Lung (tissue), 12 donors: ENCODE data around the gene SPTBN1. TPM values are rescaled to one million over a fixed set of nuclear protein-coding genes. Genes with fewer than 3 reads are reported as not detected.

Source experiments
- ATAC-seq: fragments of 200-7000 bp; cut with Tn5 transposase; one replicate; pipeline ENCODE4 v1.9.1; 2020; ENCODE audit warnings: moderate number of reproducible peaks; ENCODE audit not compliant: insufficient read depth, low FRiP score
- DNase-seq, 3 donors: peaks; one replicate each; pipeline ENCODE4 v3.0.0-alpha.2; 2013 to 2017
- H3K27ac ChIP-seq, 2 donors: one replicate each; pipeline ENCODE4 v1.5.1; 2013; ENCODE audit warnings: mild to moderate bottlenecking in 2 of 2, moderate library complexity in 2 of 2, control low read depth in 1 of 2, inconsistent platforms in 1 of 2, low read depth in 1 of 2, low read length in 1 of 2
- H3K27me3 ChIP-seq, 3 donors: one replicate each; pipeline ENCODE4 v1.5.1; 2013; ENCODE audit warnings: low read length in 2 of 3; ENCODE audit not compliant: control insufficient read depth in 3 of 3, insufficient read depth in 3 of 3
- H3K36me3 ChIP-seq, 4 donors: one replicate each; pipeline ENCODE4 v1.5.1; 2013; ENCODE audit warnings: low read length in 4 of 4, mild to moderate bottlenecking in 1 of 4, moderate library complexity in 1 of 4; ENCODE audit not compliant: control insufficient read depth in 4 of 4, insufficient read depth in 4 of 4
- H3K4me1 ChIP-seq, 5 donors: one replicate each; pipeline ENCODE4 v1.5.1; 2013; ENCODE audit warnings: low read length in 5 of 5, mild to moderate bottlenecking in 2 of 5, moderate library complexity in 1 of 5; ENCODE audit not compliant: control insufficient read depth in 5 of 5, insufficient read depth in 5 of 5
- H3K4me3 ChIP-seq: one replicate; pipeline ENCODE4 v1.5.1; 2013; ENCODE audit warnings: mild to moderate bottlenecking, control low read depth, moderate library complexity
- H3K9ac ChIP-seq, 2 donors: one replicate each; pipeline ENCODE4 v1.5.1; 2013; ENCODE audit warnings: low read length in 2 of 2, control low read depth in 1 of 2; ENCODE audit not compliant: insufficient read depth in 1 of 2
- H3K9me3 ChIP-seq, 4 donors: one replicate each; pipeline ENCODE4 v1.5.1; 2013; ENCODE audit warnings: low read length in 3 of 4, mild to moderate bottlenecking in 1 of 4, moderate library complexity in 1 of 4; ENCODE audit not compliant: control insufficient read depth in 4 of 4, insufficient read depth in 3 of 4
- CTCF ChIP-seq: IDR thresholded peaks from 2 replicates; pipeline ENCODE4 v1.5.1; 2012; ENCODE audit warnings: mild to moderate bottlenecking; ENCODE audit errors: control extremely low read depth, extremely low read depth
- WGBS, 2 donors: extraction: QIAGEN DNeasy Blood & Tissue Kit; methylation state at CpG; one replicate each; pipeline ENCODE4 v1.1.7; 2013; 5-methylcytosine and 5-hydroxymethylcytosine counted together
- polyA plus RNA-seq, 2 donors: library from polyadenylated mRNA; stranded (reverse); fragments of 200-250 nt; gene quantifications; one replicate each; pipeline ENCODE4 v1.2.1, GENCODE V29; 2013
- total RNA-seq, 2 donors: library from RNA; depleted of rRNA in 1 of 2; stranded (reverse); fragments of >200 nt in 1 of 2; gene quantifications; one replicate each; pipeline ENCODE4 v1.2.1, GENCODE V29; 2014 to 2021
- donor health status: control.
- donor health status: control.
- donor health status: Bipolar disorder and iron deficiency.
- donor health status: healthy.
- donor health status: DM: yes; HTN: yes; CAD: no.

Gene SPTBN1
- total and polyA plus RNA-seq, 4 donors: 89.4 to 715 (median 275) TPM

DNA sequence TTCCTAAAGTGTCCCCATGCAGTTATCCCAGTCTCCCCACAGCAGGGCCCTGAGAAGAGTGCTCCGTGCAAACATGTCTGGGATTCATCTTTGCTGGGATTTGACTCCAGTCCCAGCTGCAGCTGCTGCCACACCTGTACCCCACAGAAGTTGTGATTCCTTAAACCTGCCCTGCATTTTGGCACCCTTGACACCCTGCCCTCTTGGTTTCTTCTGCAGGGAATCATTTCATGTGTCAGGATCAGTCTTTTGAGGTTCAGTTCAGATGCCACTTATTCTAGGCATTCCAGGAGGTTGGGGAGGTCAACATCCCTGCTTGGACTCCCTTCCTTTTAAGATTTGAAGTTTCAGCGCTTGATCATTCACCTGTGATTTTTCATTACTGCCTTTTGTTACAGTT lies 108.3 kb downstream of the SPTBN1 start:
- no peaks in the 10 kb centered on the region for H3K27me3 ChIP-seq
- H3K36me3 ChIP-seq: peaks cover 0 to 8% (median 5%) of the 10 kb centered on the region in 4 donors
- peaks cover 10 to 42% (median 16%) of the 10 kb centered on the region in 5 donors for H3K4me1 ChIP-seq
- no peak for DNase-seq
- ATAC-seq: no peak
- WGBS, 2 donors: 91 to 92% methylated on average over 2 of the region's 2 CpGs
- no peak overlapping the region for H3K4me3 ChIP-seq
- peak overlapping the region in 1 of 2 donors; percentile 4 for H3K27ac ChIP-seq
- no peak overlapping the region for H3K9ac ChIP-seq
- no peak for TF ChIP-seq CTCF
- H3K9me3 ChIP-seq: no peaks in the 10 kb centered on the region

- Histone ChIP-seq H3K9me3 (no peaks in the 10 kb centered on the region), H3K36me3 (peaks cover 0 to 8% (median 5%) of the 10 kb centered on the region in 4 donors), H3K4me1 (peaks cover 12 to 45% (median 25%) of the 10 kb centered on the region in 5 donors), H3K9ac (no peak overlapping the region), H3K27me3 (no peaks in the 10 kb centered on the region), H3K27ac (no peak overlapping the region), H3K4me3 (no peak overlapping the region)
- ATAC-seq (no peak), DNase-seq (no peak)
- no peak for TF ChIP-seq CTCF
Observed at GRCh38 chr2:54565551-54565950, 109.4 kb downstream of the SPTBN1 start.

DNA sequence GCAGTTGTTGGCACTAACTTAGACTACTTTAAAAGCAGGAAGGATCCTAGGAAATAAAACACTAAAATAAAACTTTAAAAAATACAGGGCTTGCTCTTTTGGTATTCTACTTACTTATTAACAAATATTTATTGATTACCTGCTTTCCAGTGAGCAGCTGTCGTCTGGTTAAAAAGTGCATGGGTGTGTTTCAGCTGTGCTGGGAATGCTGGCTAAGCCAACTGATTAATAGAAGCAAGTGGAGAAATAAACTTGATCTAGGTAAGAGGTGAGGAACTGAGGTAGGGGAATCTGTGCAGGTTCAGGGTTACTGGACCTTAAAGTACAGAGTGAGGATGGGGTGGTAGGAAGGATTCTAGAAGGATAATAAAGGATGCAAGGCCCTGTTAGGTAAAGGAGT lies 110.8 kb downstream of the SPTBN1 start:
- no peak overlapping the region for H3K4me3 ChIP-seq
- H3K4me1 ChIP-seq: peaks cover 10 to 52% (median 36%) of the 10 kb centered on the region in 5 donors
- no peaks in the 10 kb centered on the region for H3K9me3 ChIP-seq
- no peaks in the 10 kb centered on the region for H3K27me3 ChIP-seq
- no peak overlapping the region for H3K27ac ChIP-seq
- DNase-seq (no peak), ATAC-seq (no peak)
- H3K36me3 ChIP-seq: peaks cover 0 to 7% (median 5%) of the 10 kb centered on the region in 4 donors
- TF ChIP-seq CTCF: no peak
- H3K9ac ChIP-seq: no peak overlapping the region
- 86 to 96% methylated on average over 1 of the region's 1 CpG for WGBS, 2 donors

DNA sequence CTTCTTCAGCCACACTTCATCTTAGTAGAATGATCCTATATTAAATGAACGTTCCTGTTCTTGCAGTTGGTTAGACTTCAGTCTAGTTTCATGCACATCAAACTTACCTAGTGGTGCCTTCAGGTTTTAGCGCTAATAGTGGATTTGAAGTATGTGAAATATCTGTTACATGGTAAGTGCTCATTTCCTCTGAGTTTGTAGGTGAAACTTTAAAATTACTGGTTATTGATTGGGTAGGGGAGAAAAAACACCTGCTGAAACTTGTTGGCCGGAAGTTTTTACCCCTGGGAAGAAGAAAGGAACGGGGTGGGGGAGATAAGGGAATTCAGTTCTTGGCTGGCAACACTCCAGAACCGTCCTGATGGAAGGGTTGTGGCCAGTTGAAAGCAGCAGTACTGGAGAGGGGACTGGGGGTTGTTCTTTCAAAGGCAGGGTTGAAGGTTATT lies 112.8 kb downstream of the SPTBN1 start:
- peak in 1 of 3 donors; percentile 59 for DNase-seq
- Histone ChIP-seq H3K4me3 (no peak overlapping the region), H3K27ac (peak overlapping the region; percentile 64 to 65), H3K9ac (no peak overlapping the region), H3K27me3 (no peaks in the 10 kb centered on the region), H3K9me3 (no peaks in the 10 kb centered on the region), H3K36me3 (peaks cover 0 to 5% (median 3%) of the 10 kb centered on the region in 4 donors), H3K4me1 (peaks cover 14 to 64% (median 53%) of the 10 kb centered on the region in 5 donors)
- no peak for ATAC-seq
- no peak for TF ChIP-seq CTCF
- WGBS, 2 donors: 12 to 25% methylated on average over 5 of the region's 5 CpGs
